RWPE2 (cell line): ENCODE results near the gene KLC1.

Source experiments
- ATAC-seq: fragments of 200-7000 bp; cut with Tn5 transposase; 3 replicates; pipeline ENCODE4 v1.9.1; 2021; ENCODE audit warnings: low read depth
- DNase-seq: peaks from one replicate; pipeline ENCODE4 v3.0.0-alpha.2; 2020; ENCODE audit warnings: low spot score
- H3K27ac ChIP-seq: fragments of 450-650 bp; 2 replicates; pipeline ENCODE4 v1.5.1; 2017; ENCODE audit warnings: mild to moderate bottlenecking; ENCODE audit not compliant: poor library complexity, severe bottlenecking
- H3K27me3 ChIP-seq: fragments of 250-450 bp; sonication (Bioruptor Pico); 2 replicates; pipeline ENCODE4 v1.5.1; 2021; ENCODE audit warnings: mild to moderate bottlenecking, moderate library complexity; ENCODE audit not compliant: insufficient read depth, poor library complexity, severe bottlenecking
- H3K36me3 ChIP-seq: fragments of 250-450 bp; sonication (Bioruptor Pico); 2 replicates; pipeline ENCODE4 v1.5.1; 2020; ENCODE audit warnings: low read depth, mild to moderate bottlenecking, moderate library complexity
- H3K4me1 ChIP-seq: fragments of 250-450 bp; sonication (Bioruptor Pico); 2 replicates; pipeline ENCODE4 v1.5.1; 2021; ENCODE audit warnings: mild to moderate bottlenecking, moderate library complexity; ENCODE audit not compliant: insufficient read depth, poor library complexity, severe bottlenecking
- H3K4me3 ChIP-seq: fragments of 250-450 bp; sonication (Bioruptor Pico); 2 replicates; pipeline ENCODE4 v1.5.1; 2021; ENCODE audit warnings: mild to moderate bottlenecking, moderate library complexity; ENCODE audit not compliant: severe bottlenecking
- H3K9me3 ChIP-seq: fragments of 250-450 bp; sonication (Bioruptor Pico); 2 replicates; pipeline ENCODE4 v1.5.1; 2021; ENCODE audit warnings: mild to moderate bottlenecking, moderate library complexity; ENCODE audit not compliant: severe bottlenecking
- CTCF ChIP-seq: fragments of 450-650 bp; IDR thresholded peaks from one replicate; pipeline ENCODE4 v1.5.1; 2017; ENCODE audit warnings: mild to moderate bottlenecking, moderate library complexity; ENCODE audit not compliant: poor library complexity, severe bottlenecking

Gene KLC1

GRCh38 chr14:103694572-103695026 lies 65.6 kb downstream of the KLC1 start:
- no peak for TF ChIP-seq CTCF
- Histone ChIP-seq H3K36me3 (peaks cover 85% of the 10 kb centered on the region), H3K27me3 (no peaks in the 10 kb centered on the region), H3K4me3 (no peak overlapping the region), H3K9me3 (no peaks in the 10 kb centered on the region), H3K4me1 (peaks cover 17% of the 10 kb centered on the region), H3K27ac (no peak overlapping the region)
- DNase-seq (no peak), ATAC-seq (no peak)

GRCh38 chr14:103695296-103696069 lies 66.5 kb downstream of the KLC1 start:
- ATAC-seq (no peak), DNase-seq (no peak)
- H3K27ac ChIP-seq = no peak overlapping the region
- H3K4me3 ChIP-seq = no peak overlapping the region
- no peak for TF ChIP-seq CTCF
- H3K27me3 ChIP-seq = no peaks in the 10 kb centered on the region
- H3K36me3 ChIP-seq = peaks cover 90% of the 10 kb centered on the region
- H3K9me3 ChIP-seq = no peaks in the 10 kb centered on the region
- H3K4me1 ChIP-seq = peaks cover 17% of the 10 kb centered on the region

GRCh38 chr14:103696070-103696402 lies 67.0 kb downstream of the KLC1 start:
- H3K4me3 ChIP-seq = no peak overlapping the region
- no peak overlapping the region for H3K27ac ChIP-seq
- no peaks in the 10 kb centered on the region for H3K27me3 ChIP-seq
- no peaks in the 10 kb centered on the region for H3K9me3 ChIP-seq
- peaks cover 90% of the 10 kb centered on the region for H3K36me3 ChIP-seq
- ATAC-seq = no peak
- peaks cover 17% of the 10 kb centered on the region for H3K4me1 ChIP-seq
- no peak for DNase-seq
- no peak for TF ChIP-seq CTCF

GRCh38 chr14:103696466-103697071 lies 67.6 kb downstream of the KLC1 start:
- no peaks in the 10 kb centered on the region for H3K27me3 ChIP-seq
- no peak overlapping the region for H3K27ac ChIP-seq
- DNase-seq (no peak), ATAC-seq (peak; percentile 3; the same call in 1 of the 3 replicates)
- TF ChIP-seq CTCF = no peak
- H3K4me1 ChIP-seq = peaks cover 17% of the 10 kb centered on the region
- peaks cover 95% of the 10 kb centered on the region for H3K36me3 ChIP-seq
- no peak overlapping the region for H3K4me3 ChIP-seq
- H3K9me3 ChIP-seq = no peaks in the 10 kb centered on the region

GRCh38 chr14:103697206-103697602 lies 68.2 kb downstream of the KLC1 start:
- no peak for TF ChIP-seq CTCF
- Histone ChIP-seq H3K27ac (no peak overlapping the region), H3K27me3 (no peaks in the 10 kb centered on the region), H3K4me1 (peaks cover 17% of the 10 kb centered on the region), H3K4me3 (no peak overlapping the region), H3K36me3 (peaks cover 92% of the 10 kb centered on the region), H3K9me3 (no peaks in the 10 kb centered on the region)
- no peak for DNase-seq
- no peak for ATAC-seq
